GM13976 (cell line): ENCODE data around the gene PHLPP2.

Source experiments
- DNase-seq: peaks from one replicate; pipeline ENCODE4 v3.0.0; 2012; ENCODE audit warnings: low spot score
- in situ Hi-C: fragments of 300-500 bp; cut with MboI; formaldehyde crosslinking; loops from one replicate; pipeline ENCODE4 v1.12.0; 2022; ENCODE audit warnings: low sequenced_read_pairs, mixed read lengths, inconsistent platforms; ENCODE audit not compliant: unreplicated experiment
- TF ChIP-seq, protein P1 (sequence below): IDR thresholded peaks from 2 replicates; pipeline ENCODE4 v1.5.1; 2012; ENCODE audit warnings: borderline replicate concordance, mild to moderate bottlenecking; ENCODE audit not compliant: insufficient read depth; ENCODE audit errors: extremely low read depth, missing control alignments, control extremely low read depth

The PHLPP2 gene

DNA sequence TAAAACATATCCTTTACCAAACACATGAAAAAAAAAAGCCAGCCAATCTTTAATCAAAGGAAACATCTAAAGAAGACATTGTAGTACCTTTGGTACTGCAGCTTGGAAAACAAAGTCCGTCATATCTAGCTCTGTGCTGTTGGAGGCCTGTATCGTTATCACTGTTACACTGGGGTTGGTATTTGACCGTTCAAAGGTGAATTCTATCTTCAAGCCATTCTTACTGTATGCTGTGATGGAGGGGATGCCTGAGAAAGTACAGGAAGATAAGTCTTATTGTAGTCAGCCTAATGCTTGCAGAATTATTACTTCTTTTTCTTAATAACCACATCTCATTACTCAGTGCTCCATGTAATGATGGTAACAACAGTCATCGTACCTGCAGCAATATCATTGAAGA, 14.4 kb upstream of the PHLPP2 start:
- TF ChIP-seq, protein P1, sequence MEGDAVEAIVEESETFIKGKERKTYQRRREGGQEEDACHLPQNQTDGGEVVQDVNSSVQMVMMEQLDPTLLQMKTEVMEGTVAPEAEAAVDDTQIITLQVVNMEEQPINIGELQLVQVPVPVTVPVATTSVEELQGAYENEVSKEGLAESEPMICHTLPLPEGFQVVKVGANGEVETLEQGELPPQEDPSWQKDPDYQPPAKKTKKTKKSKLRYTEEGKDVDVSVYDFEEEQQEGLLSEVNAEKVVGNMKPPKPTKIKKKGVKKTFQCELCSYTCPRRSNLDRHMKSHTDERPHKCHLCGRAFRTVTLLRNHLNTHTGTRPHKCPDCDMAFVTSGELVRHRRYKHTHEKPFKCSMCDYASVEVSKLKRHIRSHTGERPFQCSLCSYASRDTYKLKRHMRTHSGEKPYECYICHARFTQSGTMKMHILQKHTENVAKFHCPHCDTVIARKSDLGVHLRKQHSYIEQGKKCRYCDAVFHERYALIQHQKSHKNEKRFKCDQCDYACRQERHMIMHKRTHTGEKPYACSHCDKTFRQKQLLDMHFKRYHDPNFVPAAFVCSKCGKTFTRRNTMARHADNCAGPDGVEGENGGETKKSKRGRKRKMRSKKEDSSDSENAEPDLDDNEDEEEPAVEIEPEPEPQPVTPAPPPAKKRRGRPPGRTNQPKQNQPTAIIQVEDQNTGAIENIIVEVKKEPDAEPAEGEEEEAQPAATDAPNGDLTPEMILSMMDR = no peak
- DNase-seq = no peak
- in situ Hi-C loops = no loop called here

DNA sequence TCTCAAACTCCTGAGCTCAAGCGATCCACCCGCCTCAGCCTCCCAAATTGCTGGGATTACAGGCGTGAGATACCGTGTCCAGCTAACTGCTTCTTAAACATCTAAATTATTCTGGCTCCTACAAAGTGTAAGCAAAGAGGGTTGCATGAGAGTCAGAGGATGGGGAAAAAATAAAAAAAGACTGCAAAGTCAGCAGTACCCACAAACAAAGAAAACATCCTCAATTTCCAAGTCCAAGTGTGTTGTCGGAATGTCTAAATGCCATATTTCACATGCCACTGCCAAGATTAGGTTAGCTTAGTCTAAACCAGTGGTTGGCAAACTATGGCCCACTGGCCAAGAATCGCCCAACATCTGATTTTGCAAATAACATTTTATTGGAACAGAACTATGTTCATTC, 13.0 kb upstream of the PHLPP2 start:
- in situ Hi-C loops = no loop called here
- DNase-seq = no peak
- TF ChIP-seq, protein P1 = no peak

- TF ChIP-seq, protein P1 = no peak
- DNase-seq = no peak
- in situ Hi-C loops = no loop called here
These were observed 10.0 kb upstream of the PHLPP2 start for GRCh38 chr16:71734511-71734910.

DNA sequence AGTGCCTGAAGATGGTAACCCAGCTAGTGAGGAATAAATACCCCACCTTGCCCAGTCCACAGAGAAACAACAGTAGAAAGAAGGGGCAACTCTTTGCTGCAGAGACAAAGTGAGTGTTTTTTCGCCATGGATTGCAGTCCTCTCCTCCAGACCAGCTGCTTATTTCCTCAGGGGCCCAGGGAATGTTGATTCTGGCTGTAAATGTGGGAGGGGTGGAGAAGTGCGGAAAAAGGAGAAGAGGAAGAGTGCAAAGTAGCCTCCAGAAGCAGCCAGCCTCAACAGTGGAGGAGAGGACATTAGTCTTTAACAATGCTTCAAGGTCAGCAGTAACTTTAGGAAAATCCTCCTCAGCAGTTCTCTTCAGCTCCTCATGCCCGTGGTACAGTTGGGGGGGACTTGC, 8.1 kb upstream of the PHLPP2 start:
- in situ Hi-C loops = no loop called here
- TF ChIP-seq, protein P1 = no peak
- DNase-seq = no peak

GRCh38 chr16:71727551-71728324, 3.2 kb upstream of the PHLPP2 start:
- TF ChIP-seq, protein P1 = no peak
- no peak for DNase-seq
- in situ Hi-C loops = no loop called here

- TF ChIP-seq, protein P1 = no peak
- DNase-seq = peak; percentile 26
- in situ Hi-C loops = no loop called here
These were observed 2.2 kb upstream of the PHLPP2 start for GRCh38 chr16:71726476-71727315.
